Ovary (tissue), 3 donors: Measurements from ENCODE around the gene LDLRAD2.

Experiments used
- CTCF ChIP-seq, 3 donors: fragments of 450-650 bp in 2 of 3; fragments of 200-600 bp in 1 of 3; IDR thresholded peaks; one replicate each; pipeline versions ENCODE4 v1.5.1 to v1.8.0; 2016 to 2022; ENCODE audit warnings: antibody characterized with exemption in 3 of 3, mild to moderate bottlenecking in 1 of 3
- EP300 ChIP-seq: sonication (generic); formaldehyde crosslinking; IDR thresholded peaks from one replicate; pipeline ENCODE4 v1.6.1; 2017; ENCODE audit warnings: antibody characterized with exemption
- POLR2A ChIP-seq: fragments of 450-650 bp; IDR thresholded peaks from one replicate; pipeline ENCODE4 v1.6.1; 2017; ENCODE audit warnings: antibody characterized with exemption, mild to moderate bottlenecking, moderate library complexity
- donor health status: DM: no; HTN: no; CAD: no.

- TF ChIP-seq CTCF (IDR thresholded peaks at IDR 0.05) = no peak
- TF ChIP-seq POLR2A = no peak
- TF ChIP-seq EP300 = no peak
Observed at GRCh38 chr1:21766210-21766609, 45.9 kb upstream of the LDLRAD2 start.
